GM12878 (cell line): ENCODE data around the gene TCP11. TPM values are rescaled to one million over a fixed set of nuclear protein-coding genes. Genes with fewer than 3 reads are reported as not detected.

Source experiments
- ATAC-seq: fragments of 200-7000 bp; cut with Tn5 transposase; 3 replicates; pipeline ENCODE4 v1.9.1; 2020; ENCODE audit warnings: mild to moderate bottlenecking, moderate library complexity
- BruUV-seq: library from RNA; stranded (reverse); fragments of 400-500 nt; replicated peaks from 2 replicates; lab custom pipeline; 2021; lab: Mats Ljungman, UMichigan
- CTCF ChIA-PET: fragments of 300-600 bp; sonication (Branson Sonifier 250); formaldehyde crosslinking; extraction: SDS; loops from one replicate; lab custom pipeline; 2021; ENCODE audit warnings: inconsistent platforms; lab: Yijun Ruan, JAX
- POLR2A ChIA-PET: fragments of 350-600 bp; formaldehyde crosslinking; extraction: SDS; loops from one replicate; lab custom pipeline; 2021; ENCODE audit warnings: inconsistent platforms; lab: Charles Lee
- RAD21 ChIA-PET: fragments of 300-600 bp; sonication (Branson Sonifier 250); formaldehyde crosslinking; loops from one replicate; lab custom pipeline; 2023; ENCODE audit warnings: antibody characterized with exemption; ENCODE audit not compliant: unreplicated experiment; lab: Charles Lee
- SMC1A ChIA-PET: fragments of 300-600 bp; sonication (Branson Sonifier 250); formaldehyde crosslinking; loops from one replicate; lab custom pipeline; 2023; ENCODE audit not compliant: unreplicated experiment, uncharacterized antibody; lab: Charles Lee
- DNase-seq: peaks from one replicate; pipeline ENCODE4 v3.0.0-alpha.2; 2011; ENCODE audit warnings: low read depth, low spot score
- FAIRE-seq: peaks from 3 replicates; lab custom pipeline; 2011; peaks lifted over from hg19 to GRCh38; lab: Jason Lieb, UNC
- H2AFZ ChIP-seq: 2 replicates; pipeline ENCODE4 v1.6.0; 2011; ENCODE audit warnings: low read depth, low read length, control low read depth; ENCODE audit not compliant: control insufficient read depth
- H3K27ac ChIP-seq: 2 replicates; pipeline ENCODE4 v1.5.1; 2011; ENCODE audit warnings: control low read depth; ENCODE audit not compliant: control insufficient read depth, insufficient read depth
- H3K27me3 ChIP-seq, 2 experiments: replicated peaks in 1 of 2; 2 replicates each; pipeline versions ENCODE4 v1.6.0 to v1.6.1; 2011; ENCODE audit warnings: low read length in 1 of 2; ENCODE audit not compliant: control insufficient read depth in 2 of 2, insufficient read depth in 2 of 2
- H3K36me3 ChIP-seq, 2 experiments: 2 replicates each; pipeline ENCODE4 v1.5.1; 2011; ENCODE audit warnings: low read length in 1 of 2; ENCODE audit not compliant: control insufficient read depth in 2 of 2, insufficient read depth in 2 of 2
- H3K4me1 ChIP-seq: 2 replicates; pipeline ENCODE4 v1.6.1; 2011; ENCODE audit warnings: mild to moderate bottlenecking, low read length, moderate library complexity, mixed read lengths; ENCODE audit not compliant: control insufficient read depth, insufficient read depth
- H3K4me2 ChIP-seq: 2 replicates; pipeline ENCODE4 v1.6.0; 2011; ENCODE audit warnings: control low read depth; ENCODE audit not compliant: control insufficient read depth, insufficient read depth
- H3K4me3 ChIP-seq: fragments of 200-600 bp; sonication (generic); 2 replicates; pipeline ENCODE4 v1.5.1; 2016
- H3K79me2 ChIP-seq: 2 replicates; pipeline ENCODE4 v1.6.0; 2011; ENCODE audit warnings: low read length; ENCODE audit not compliant: control insufficient read depth, insufficient read depth
- H3K9ac ChIP-seq: 2 replicates; pipeline ENCODE4 v1.8.0; 2011; ENCODE audit warnings: low read length, control low read depth, mixed read lengths; ENCODE audit not compliant: control insufficient read depth, insufficient read depth
- H3K9me3 ChIP-seq: replicated peaks from 3 replicates; pipeline ENCODE4 v1.5.1; 2011; ENCODE audit warnings: mild to moderate bottlenecking, low read length; ENCODE audit not compliant: control insufficient read depth, insufficient read depth
- H4K20me1 ChIP-seq: 2 replicates; pipeline ENCODE4 v1.6.0; 2011; ENCODE audit not compliant: control insufficient read depth, insufficient read depth
- BCL3 ChIP-seq: IDR thresholded peaks from 2 replicates; pipeline ENCODE4 v1.6.1; 2011; ENCODE audit warnings: borderline replicate concordance, low read depth, mild to moderate bottlenecking, moderate library complexity, low read length; ENCODE audit not compliant: insufficient read depth, poor library complexity, severe bottlenecking
- CREM ChIP-seq: IDR thresholded peaks from 2 replicates; pipeline ENCODE4 v1.6.1; 2014; ENCODE audit warnings: antibody characterized with exemption, low read depth
- DPF2 ChIP-seq: fragments of 450-650 bp; IDR thresholded peaks from 2 replicates; pipeline ENCODE4 v1.6.1; 2017; ENCODE audit warnings: mild to moderate bottlenecking
- POLR2A ChIP-seq: IDR thresholded peaks from 2 replicates; pipeline ENCODE4 v1.6.1; 2011; ENCODE audit warnings: low read depth, mild to moderate bottlenecking, low read length
- POLR2AphosphoS2 ChIP-seq: IDR thresholded peaks from 2 replicates; pipeline ENCODE4 v1.6.1; 2011; ENCODE audit warnings: low read depth, mild to moderate bottlenecking, low read length, improper control_type of control experiment, moderate library complexity
- SPI1 ChIP-seq: IDR thresholded peaks from 2 replicates; pipeline ENCODE4 v1.6.1; 2011; ENCODE audit warnings: low read depth, mild to moderate bottlenecking, low read length, moderate library complexity, borderline replicate concordance; ENCODE audit not compliant: insufficient read depth
- TAF1 ChIP-seq: IDR thresholded peaks from 2 replicates; pipeline ENCODE4 v1.6.1; 2011; ENCODE audit warnings: mild to moderate bottlenecking, low read depth, low read length, borderline replicate concordance
- TCF3 ChIP-seq: IDR thresholded peaks from 2 replicates; pipeline ENCODE4 v1.6.1; 2012; ENCODE audit warnings: low read depth, mild to moderate bottlenecking, low read length, borderline replicate concordance; ENCODE audit not compliant: insufficient read depth
- WGBS: methylation state at CpG from one replicate; pipeline ENCODE4 v1.1.6; 2016; ENCODE audit warnings: low lambda C conversion rate; ENCODE audit not compliant: insufficient replicate concordance, insufficient coverage; ENCODE audit errors: missing lambda C conversion rate; 5-methylcytosine and 5-hydroxymethylcytosine counted together
- in situ Hi-C: fragments of 300-500 bp; cut with MboI; formaldehyde crosslinking; loops from 9 replicates; pipeline ENCODE4 v1.14.3; 2018; ENCODE audit warnings: mixed read lengths
- intact Hi-C: fragments of 100-400 bp; cut with micrococcal nuclease; formaldehyde crosslinking; loops from one replicate; pipeline ENCODE4 v1.14.2; 2022; ENCODE audit not compliant: unreplicated experiment
- polyA plus RNA-seq, 11 experiments: library from polyadenylated mRNA; depleted of rRNA in 4 of 11; unstranded in 6 of 11; stranded (reverse) in 5 of 11; fragments of >200 nt; fragmentation: Nextera tagmentation in 4 of 11; fragmentation: Illumina TruSeq in 1 of 11; extraction: Ambion mirVana in 4 of 11; extraction: Trizol in 1 of 11; gene quantifications; 1 replicate in 1 of 11; 2 replicates in 10 of 11; pipeline versions ENCODE4 v1.2.1 to v1.2.3, GENCODE V29; 2011 to 2016; ENCODE audit warnings: inconsistent platforms in 2 of 11, missing spikeins in 2 of 11, low read depth in 1 of 11
- total RNA-seq, 4 experiments: library from RNA; depleted of rRNA in 3 of 4; stranded (reverse); fragments of >200 nt in 3 of 4; fragmentation: Illumina TruSeq in 1 of 4; extraction: Trizol in 1 of 4; gene quantifications; 2 replicates each; pipeline versions ENCODE4 v1.2.1 to v1.2.3, GENCODE V29; 2013 to 2021
- TF ChIP-seq, protein P1 (sequence below): fragments of 450-650 bp; formaldehyde crosslinking; IDR thresholded peaks from 2 replicates; pipeline ENCODE4 v1.4.0; 2020; ENCODE audit warnings: mild to moderate bottlenecking, moderate library complexity
- TF ChIP-seq, protein P2 (sequence below): fragments of 450-650 bp; formaldehyde crosslinking; IDR thresholded peaks from 2 replicates; pipeline ENCODE4 v1.4.0; 2022; ENCODE audit warnings: mild to moderate bottlenecking, moderate library complexity

The TCP11 gene
- total and polyA plus RNA-seq, 10 of the 15 experiments (the other 5 are each of a cell fraction or from before 2014, with no cell fraction given): not detected

DNA sequence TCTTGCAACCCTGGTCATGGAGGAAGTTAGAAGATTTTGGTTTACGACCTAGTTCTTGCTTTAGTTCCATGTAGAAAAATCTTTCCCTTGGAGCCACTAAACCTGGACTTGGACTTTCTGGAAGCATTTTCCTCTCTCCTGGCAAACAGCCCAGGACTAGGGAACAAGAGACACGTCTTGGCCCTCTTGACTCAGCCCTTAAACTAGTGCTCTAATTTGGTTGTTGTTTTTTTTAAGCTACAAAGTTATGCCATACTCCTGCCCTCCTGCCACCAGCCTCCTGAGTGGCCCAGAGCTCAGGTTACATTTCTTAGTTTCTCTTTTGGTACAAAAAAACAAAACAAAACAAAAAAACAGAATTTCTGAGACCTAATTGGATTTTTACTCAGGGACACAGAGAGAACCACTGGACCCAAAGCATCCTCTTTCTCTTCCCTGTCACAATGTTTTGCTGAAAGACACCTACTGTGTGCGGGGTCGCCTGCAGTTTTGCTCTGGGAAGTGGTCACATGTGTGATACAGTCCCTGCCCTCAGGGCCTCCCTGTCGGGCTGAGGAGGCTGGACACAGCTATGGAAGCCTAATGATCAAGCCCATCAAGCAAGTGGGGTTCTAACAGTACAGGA is 40.3 kb upstream of the TCP11 start (continued):
- TF ChIP-seq, protein P1, sequence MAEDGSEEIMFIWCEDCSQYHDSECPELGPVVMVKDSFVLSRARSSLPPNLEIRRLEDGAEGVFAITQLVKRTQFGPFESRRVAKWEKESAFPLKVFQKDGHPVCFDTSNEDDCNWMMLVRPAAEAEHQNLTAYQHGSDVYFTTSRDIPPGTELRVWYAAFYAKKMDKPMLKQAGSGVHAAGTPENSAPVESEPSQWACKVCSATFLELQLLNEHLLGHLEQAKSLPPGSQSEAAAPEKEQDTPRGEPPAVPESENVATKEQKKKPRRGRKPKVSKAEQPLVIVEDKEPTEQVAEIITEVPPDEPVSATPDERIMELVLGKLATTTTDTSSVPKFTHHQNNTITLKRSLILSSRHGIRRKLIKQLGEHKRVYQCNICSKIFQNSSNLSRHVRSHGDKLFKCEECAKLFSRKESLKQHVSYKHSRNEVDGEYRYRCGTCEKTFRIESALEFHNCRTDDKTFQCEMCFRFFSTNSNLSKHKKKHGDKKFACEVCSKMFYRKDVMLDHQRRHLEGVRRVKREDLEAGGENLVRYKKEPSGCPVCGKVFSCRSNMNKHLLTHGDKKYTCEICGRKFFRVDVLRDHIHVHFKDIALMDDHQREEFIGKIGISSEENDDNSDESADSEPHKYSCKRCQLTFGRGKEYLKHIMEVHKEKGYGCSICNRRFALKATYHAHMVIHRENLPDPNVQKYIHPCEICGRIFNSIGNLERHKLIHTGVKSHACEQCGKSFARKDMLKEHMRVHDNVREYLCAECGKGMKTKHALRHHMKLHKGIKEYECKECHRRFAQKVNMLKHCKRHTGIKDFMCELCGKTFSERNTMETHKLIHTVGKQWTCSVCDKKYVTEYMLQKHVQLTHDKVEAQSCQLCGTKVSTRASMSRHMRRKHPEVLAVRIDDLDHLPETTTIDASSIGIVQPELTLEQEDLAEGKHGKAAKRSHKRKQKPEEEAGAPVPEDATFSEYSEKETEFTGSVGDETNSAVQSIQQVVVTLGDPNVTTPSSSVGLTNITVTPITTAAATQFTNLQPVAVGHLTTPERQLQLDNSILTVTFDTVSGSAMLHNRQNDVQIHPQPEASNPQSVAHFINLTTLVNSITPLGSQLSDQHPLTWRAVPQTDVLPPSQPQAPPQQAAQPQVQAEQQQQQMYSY: no peak
- TF ChIP-seq POLR2A: no peak
- TF ChIP-seq SPI1: no peak
- TF ChIP-seq CREM: no peak
- no peak for TF ChIP-seq TAF1
- TF ChIP-seq POLR2AphosphoS2: no peak
- TF ChIP-seq, all 136 proteins: peak for 0

GRCh38 chr6:35179901-35180535 is 38.9 kb upstream of the TCP11 start:
- no TSS peak for BruUV-seq
- FAIRE-seq: no peak
- DNase-seq: no peak
- no peak overlapping the region for H3K4me3 ChIP-seq
- H4K20me1 ChIP-seq: no peaks in the 10 kb centered on the region
- H2AFZ ChIP-seq: no peak overlapping the region
- H3K79me2 ChIP-seq: no peaks in the 10 kb centered on the region
- TF ChIP-seq TCF3 (no peak), DPF2 (no peak), BCL3 (no peak)
- TF ChIP-seq, protein P2, sequence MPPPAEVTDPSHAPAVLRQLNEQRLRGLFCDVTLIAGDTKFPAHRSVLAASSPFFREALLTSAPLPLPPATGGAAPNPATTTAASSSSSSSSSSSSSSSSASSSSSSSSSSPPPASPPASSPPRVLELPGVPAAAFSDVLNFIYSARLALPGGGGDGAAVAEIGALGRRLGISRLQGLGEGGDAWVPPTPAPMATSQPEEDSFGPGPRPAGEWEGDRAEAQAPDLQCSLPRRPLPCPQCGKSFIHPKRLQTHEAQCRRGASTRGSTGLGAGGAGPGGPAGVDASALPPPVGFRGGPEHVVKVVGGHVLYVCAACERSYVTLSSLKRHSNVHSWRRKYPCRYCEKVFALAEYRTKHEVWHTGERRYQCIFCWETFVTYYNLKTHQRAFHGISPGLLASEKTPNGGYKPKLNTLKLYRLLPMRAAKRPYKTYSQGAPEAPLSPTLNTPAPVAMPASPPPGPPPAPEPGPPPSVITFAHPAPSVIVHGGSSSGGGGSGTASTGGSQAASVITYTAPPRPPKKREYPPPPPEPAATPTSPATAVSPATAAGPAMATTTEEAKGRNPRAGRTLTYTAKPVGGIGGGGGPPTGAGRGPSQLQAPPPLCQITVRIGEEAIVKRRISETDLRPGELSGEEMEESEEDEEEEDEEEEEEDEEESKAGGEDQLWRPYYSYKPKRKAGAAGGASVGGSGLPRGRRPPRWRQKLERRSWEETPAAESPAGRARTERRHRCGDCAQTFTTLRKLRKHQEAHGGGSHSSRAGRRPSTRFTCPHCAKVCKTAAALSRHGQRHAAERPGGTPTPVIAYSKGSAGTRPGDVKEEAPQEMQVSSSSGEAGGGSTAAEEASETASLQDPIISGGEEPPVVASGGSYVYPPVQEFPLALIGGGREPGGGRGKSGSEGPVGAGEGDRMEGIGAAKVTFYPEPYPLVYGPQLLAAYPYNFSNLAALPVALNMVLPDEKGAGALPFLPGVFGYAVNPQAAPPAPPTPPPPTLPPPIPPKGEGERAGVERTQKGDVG (CRISPR knock-in tag): no peak
- intact Hi-C loops: loop anchor here (2.0 kb wide), 1 partner anchor 33 kb away; no protein-coding TSS in a partner anchor
- RAD21 ChIA-PET: interaction anchor here (0.8 kb wide), 1 partner anchor 40 kb away, joined by 3 read pairs; no protein-coding TSS in a partner anchor
- H3K4me1 ChIP-seq: peaks cover 14% of the 10 kb centered on the region
- in situ Hi-C loops: no loop called here
- no peak overlapping the region for H3K4me2 ChIP-seq
- no peaks in the 10 kb centered on the region for H3K9me3 ChIP-seq
- POLR2A ChIA-PET: interaction anchor here (0.5 to 0.6 kb wide), 2 partner anchors 134 to 650 kb away, joined by 6 read pairs; no protein-coding TSS in a partner anchor
- no peaks in the 10 kb centered on the region for H3K36me3 ChIP-seq
- CTCF ChIA-PET: interaction anchor here (0.5 to 3.0 kb wide), 13 partner anchors 9 to 765 kb away, joined by 3 to 12 read pairs (median 3); no protein-coding TSS in a partner anchor
- 48% methylated on average over 2 of the region's 2 CpGs for WGBS
- SMC1A ChIA-PET: interaction anchor here (0.7 to 1.5 kb wide), 3 partner anchors 33 to 193 kb away, joined by 3 to 7 read pairs (median 3); no protein-coding TSS in a partner anchor
- ATAC-seq: peak; percentile 12; the same call in 1 of the 3 replicates
- no peak overlapping the region for H3K27ac ChIP-seq
- H3K27me3 ChIP-seq: no peaks in the 10 kb centered on the region
- H3K9ac ChIP-seq: no peak overlapping the region
